ENCODE results near the gene EXOC8.

Gene EXOC8

DNA sequence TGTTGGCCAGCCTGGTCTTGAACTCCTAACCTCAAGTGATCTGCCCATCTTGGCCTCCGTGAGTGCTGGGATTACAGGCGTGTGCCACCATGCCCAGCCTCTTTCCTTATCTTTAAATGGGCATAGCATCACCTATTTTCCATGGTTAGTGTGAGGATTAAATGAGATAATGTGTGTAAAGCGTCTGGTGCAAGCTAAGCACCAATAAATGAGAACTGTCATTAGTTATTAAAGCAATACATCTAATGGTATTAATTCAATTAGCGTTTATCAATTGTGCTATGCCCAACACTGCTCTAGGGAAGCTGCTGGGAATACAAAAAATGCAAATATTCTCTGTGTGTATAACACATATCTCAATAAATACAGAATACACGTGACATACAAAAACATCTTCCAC is 10.0 kb downstream of the EXOC8 start:
- DNase-seq (ENCODE audit: low read depth): no peak
- no peak for TF ChIP-seq CTCF (conservative IDR thresholded peaks at IDR 0.05; ENCODE audit: low read depth, low read length)
- H3K4me3 ChIP-seq (ENCODE audit: low read length): no peak overlapping the region

DNA sequence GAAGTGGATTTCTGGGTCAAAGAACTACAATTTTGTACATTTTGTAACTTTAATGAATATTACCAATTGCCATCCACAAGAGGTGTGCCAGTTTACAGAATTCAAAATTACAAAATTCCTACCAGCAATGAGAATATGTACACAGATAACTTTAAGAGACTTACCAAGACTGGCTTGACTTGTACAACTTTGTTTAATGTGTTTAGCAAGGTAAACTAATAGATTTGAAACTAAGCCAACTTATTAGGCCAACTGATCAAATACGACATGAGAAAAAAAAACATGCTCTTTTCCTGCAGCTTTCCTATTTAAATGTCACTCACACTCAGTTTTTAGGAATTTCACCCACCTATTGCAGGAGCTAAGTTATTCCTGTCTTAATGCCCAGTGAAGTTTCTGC is 11.4 kb downstream of the EXOC8 start:
- no peak for TF ChIP-seq CTCF (conservative IDR thresholded peaks at IDR 0.05; ENCODE audit: low read depth, low read length)
- DNase-seq (ENCODE audit: low read depth): no peak
- H3K4me3 ChIP-seq (ENCODE audit: low read length): no peak overlapping the region

GRCh38 chr1:231324660-231325059 is 13.0 kb downstream of the EXOC8 start:
- H3K4me3 ChIP-seq (ENCODE audit: low read length): no peak overlapping the region
- TF ChIP-seq CTCF (conservative IDR thresholded peaks at IDR 0.05; ENCODE audit: low read depth, low read length): no peak
- no peak for DNase-seq (ENCODE audit: low read depth)

GRCh38 chr1:231322880-231323530 is 14.6 kb downstream of the EXOC8 start:
- DNase-seq (ENCODE audit: low read depth): no peak
- H3K4me3 ChIP-seq (ENCODE audit: low read length): no peak overlapping the region
- TF ChIP-seq CTCF (conservative IDR thresholded peaks at IDR 0.05; ENCODE audit: low read depth, low read length): peak; percentile 20

GRCh38 chr1:231319080-231319479 is 18.6 kb downstream of the EXOC8 start:
- no peak for TF ChIP-seq CTCF (conservative IDR thresholded peaks at IDR 0.05; ENCODE audit: low read depth, low read length)

GRCh38 chr1:231318568-231318967 is 19.1 kb downstream of the EXOC8 start:
- no peak for DNase-seq (ENCODE audit: low read depth)
- no peak for TF ChIP-seq CTCF (conservative IDR thresholded peaks at IDR 0.05; ENCODE audit: low read depth, low read length)
- no peak overlapping the region for H3K4me3 ChIP-seq (ENCODE audit: low read length)

More at GRCh38 chr1:231319080-231319479, 18.6 kb downstream of the EXOC8 start:
- no peak for DNase-seq (ENCODE audit: low read depth)
- no peak overlapping the region for H3K4me3 ChIP-seq (ENCODE audit: low read length)

- H3K4me3 ChIP-seq (ENCODE audit: low read length): no peak overlapping the region
- DNase-seq (ENCODE audit: low read depth): no peak
- TF ChIP-seq CTCF (conservative IDR thresholded peaks at IDR 0.05; ENCODE audit: low read depth, low read length): no peak
Observed at GRCh38 chr1:231318015-231318355, 19.7 kb downstream of the EXOC8 start.

Measured in retinal pigment epithelial cell (primary cell).